Urothelium cell line (cell line): ENCODE data around the gene HIKESHI.
"Not testable (repeated sequence)": the region's sequence is repeated elsewhere in the genome, so short reads cannot be mapped to it uniquely, and the experiment has no call there.

Source experiments
- DNase-seq: peaks from one replicate; pipeline ENCODE4 v3.0.0; 2011; ENCODE audit warnings: low spot score, mixed read lengths
- FAIRE-seq: peaks from 2 replicates; lab custom pipeline; 2011; peaks lifted over from hg19 to GRCh38; lab: Jason Lieb, UNC

The HIKESHI gene

DNA sequence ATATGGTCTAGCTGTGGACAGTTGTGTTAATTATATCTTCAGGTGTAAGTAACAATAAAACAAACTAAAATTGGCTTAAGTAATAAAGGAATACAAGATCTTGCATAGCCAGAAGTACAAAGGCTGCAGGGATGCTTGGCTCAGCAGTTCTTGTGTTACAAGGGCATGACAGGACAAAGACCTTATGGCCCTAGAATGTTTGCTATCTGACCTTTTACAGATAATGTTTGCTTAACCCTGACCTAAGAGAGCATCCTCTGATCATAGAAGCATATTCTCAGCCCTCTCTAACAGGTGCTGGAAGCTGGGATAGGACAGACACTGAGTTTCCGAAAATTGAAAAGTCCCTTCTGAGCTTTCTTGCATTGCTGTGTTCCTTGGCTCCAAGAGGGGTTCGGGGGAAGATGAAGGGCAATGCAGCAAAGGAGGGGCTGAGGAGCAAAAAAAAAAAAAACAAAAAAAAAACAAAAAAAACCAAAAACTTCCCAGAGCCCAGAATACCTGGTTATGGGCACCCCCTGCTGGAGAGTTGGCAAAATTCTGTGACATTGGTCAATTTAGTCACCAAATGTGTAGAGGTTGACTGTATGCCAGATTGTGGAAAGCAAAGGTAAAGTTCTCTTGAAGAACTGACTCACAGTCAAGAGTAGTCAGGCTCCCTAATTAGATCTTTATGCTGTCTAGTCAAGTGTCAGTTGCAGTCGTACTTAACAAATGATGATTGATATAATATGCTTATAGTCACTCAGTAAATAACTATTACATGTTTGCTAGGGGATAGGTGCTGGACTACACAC is 10.4 kb upstream of the HIKESHI start:
- FAIRE-seq, result no peak
- DNase-seq, result peak; percentile 53

DNA sequence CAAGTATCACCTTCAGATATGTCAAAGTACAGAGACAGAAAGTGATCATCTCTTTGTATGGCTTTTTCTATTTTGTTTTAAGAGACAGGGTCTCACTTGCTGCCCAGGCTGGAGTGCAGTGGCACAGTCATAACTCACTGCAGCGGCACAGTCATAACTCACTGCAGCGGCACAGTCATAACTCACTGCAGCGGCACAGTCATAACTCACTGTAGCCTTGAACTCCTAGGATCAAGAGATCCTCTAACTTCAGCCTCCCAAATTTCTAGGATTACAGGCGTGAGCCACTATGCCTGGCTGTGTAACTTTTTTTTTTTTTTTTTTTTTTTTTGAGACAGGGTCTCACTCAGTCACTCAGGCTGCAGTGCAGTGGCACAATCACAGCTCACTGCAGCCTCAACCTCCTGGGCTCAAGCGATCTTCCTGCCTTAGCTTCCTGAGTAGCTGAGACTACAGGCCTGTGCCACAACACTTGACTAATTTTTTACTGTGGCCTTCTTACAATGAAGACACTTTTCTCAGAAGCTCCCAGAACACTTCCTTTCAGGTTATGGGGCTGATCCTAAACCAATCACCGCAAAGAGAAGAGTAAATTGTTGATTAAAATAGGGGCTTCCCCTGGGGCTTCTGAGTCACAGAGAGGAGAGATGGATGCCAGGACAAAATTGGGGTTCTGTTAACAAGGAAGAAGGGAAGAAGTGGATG is 9.0 kb upstream of the HIKESHI start:
- DNase-seq (no peak), FAIRE-seq (no peak)

DNA sequence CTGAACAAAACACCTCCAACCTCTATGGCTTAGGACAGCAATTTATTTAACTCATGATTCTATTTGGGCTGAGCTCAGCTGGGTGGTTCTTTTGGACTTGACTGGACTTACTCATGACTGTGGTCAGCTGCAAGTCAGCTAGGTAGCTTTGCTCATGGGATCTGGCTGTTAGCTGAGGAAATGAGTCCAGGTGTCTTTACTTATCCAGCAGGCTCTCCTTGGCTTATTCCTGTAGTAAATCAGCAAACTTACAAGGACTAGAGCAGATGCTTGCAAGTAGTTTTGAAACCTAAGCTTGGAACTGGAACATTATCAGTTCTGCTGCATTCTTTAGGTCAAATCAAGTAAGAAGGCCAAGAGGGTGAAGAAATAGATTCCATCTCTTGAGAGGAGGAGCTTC is 8.0 kb upstream of the HIKESHI start:
- DNase-seq (no peak), FAIRE-seq (no peak)

DNA sequence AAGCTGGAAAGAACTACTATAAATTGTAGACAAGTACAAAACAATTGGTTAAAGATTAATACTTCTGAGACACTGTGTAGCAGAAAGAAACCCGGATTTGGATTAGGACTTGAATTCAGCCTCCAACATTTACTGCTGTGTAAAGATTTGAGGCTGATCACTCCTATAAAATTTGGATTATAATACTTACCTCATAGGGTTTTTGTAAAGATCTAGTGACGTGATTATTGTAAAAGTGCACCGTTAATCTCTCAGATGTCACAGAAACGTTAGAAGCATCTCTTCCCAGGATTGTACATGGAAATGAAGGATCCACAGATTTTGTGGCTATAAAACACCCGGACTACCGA is 323 bp upstream of the HIKESHI start:
- DNase-seq (no peak), FAIRE-seq (no peak)

DNA sequence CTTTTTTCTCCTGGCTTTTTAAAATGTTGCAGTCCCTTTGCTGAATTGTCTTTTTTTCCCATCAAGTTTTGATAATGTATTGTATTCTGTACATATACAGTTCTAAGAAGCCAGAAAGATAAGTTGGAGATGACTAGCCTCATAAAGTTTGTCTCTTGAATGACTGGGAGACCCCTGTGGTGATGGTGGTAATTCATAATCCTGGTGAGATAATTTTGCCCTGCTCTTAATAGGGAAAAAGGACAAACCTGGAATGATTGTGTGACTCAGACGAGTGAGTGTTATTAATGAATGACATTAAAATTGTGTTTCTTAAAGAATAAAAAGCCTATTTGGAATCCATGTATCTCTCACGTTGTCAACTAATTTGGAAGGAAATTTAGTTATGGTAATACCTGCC is 1.2 kb downstream of the HIKESHI start:
- FAIRE-seq, result no peak
- DNase-seq, result no peak

DNA sequence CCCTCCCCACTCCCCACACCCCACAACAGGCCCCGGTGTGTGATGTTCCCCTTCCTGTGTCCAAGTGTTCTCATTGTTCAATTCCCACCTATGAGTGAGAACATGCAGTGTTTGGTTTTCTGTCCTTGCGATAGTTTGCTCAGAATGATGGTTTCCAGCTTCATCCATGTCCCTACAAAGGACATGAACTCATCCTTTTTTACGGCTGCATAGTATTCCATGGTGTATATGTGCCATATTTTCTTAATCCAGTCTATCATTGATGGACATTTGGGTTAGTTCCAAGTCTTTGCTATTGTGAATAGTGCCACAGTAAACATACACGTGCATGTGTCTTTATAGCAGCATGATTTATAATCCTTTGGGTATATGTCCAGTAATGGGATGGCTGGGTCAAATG is 6.7 kb downstream of the HIKESHI start:
- not testable (repeated sequence) for FAIRE-seq, DNase-seq

DNA sequence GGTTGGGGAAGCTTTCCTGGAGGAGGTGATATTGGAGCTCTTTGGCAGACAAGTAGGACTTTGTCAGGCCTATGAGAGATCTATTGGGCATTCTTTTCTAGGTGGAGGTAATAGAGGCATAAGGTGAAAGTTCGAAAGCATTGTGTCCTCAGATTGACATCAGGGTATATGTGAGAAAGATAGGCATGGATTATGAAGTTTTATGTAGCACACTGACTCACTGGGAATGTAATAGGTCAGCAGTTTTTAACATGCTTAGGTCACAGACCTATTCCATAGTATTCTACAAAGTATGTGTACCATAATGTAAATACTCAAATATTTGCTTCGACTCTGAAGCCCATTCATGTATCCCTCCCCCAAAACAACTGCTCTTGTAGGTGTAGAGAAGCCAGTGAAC is 11.8 kb downstream of the HIKESHI start:
- no peak for FAIRE-seq
- DNase-seq, result no peak

DNA sequence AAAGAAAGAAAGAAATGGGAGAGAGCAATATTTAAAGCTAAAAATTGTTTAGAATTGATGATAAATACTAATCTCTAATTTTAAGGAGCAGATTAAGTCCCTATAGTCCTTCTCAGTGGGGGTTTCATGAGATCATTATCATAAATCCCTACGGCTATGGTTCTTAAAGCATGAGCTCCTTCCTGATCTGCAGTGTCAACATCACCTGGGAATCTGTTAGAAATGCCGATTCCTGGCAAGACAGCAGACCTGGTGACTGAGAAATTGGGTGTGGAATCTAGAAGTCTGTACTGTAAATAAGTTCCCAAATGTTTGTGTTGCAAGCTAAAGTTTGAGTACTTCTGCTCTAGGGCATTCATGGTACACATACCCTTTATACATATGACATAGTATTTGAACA is 12.6 kb downstream of the HIKESHI start:
- DNase-seq (no peak), FAIRE-seq (no peak)

DNA sequence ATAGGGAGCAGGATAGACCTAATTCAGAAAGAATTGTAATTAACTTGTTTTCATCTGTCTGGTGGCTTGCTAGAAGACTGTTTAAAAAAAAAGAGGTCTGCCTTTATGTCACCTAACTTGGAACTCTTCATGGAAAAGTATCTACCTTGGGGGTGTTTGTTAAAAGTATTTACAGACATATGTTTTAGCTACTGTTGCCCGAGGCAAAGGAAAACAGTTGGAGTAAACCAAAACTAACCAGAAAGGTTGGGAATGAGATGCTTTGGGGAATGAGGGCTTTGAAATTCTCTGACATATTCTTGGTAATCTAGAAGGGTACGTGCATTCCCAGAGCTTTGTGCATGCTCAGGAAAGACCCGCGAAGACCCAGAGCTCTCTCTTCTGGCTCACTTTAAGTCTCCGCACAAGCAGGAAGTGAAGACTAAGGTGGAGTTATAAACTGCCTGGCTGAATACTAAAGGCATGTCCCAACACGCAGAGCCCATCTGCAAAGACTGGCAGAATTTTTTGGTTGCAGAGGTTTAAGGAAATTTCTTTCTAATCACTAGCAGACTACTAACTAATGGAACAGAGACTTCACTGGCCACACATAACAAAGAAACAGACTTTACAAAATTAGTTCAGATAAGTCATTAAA is 33.2 kb downstream of the HIKESHI start:
- FAIRE-seq, result no peak
- peak; percentile 4 for DNase-seq

DNA sequence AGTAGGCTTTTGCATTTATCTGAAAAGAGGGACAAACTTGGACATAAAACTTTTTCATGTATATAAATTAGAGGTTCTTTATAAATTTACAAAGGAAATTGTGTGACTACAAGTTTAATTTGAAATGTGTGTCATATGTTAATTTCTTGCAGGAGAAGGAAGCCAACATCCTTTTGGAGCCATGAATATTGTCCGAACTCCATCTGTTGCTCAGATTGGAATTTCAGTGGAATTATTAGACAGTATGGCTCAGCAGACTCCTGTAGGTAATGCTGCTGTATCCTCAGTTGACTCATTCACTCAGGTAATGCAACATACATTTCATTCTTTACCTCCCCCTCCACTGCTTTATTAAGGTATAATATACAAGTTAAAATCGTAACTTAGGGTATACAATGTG is 35.2 kb downstream of the HIKESHI start:
- DNase-seq (no peak), FAIRE-seq (no peak)

DNA sequence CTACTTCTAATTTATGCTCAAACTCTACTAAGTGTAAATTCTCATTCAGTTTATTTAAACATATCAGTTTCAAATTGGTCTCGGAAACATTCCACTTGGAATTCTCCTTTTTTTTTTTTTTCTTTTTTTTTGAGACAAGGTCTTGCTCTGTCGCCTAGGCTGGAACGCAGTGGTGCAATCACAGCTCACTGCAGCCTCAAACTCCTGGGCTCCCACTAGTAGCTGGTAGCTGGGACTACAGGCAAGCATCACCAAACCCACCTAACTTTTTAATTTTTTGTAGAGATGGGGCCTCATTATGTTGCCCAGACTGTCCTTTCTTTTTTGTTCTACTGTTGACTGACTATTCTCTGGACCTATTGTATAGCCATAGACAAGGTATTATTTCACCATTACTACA is 39.3 kb downstream of the HIKESHI start:
- no peak for FAIRE-seq
- no peak for DNase-seq

DNA sequence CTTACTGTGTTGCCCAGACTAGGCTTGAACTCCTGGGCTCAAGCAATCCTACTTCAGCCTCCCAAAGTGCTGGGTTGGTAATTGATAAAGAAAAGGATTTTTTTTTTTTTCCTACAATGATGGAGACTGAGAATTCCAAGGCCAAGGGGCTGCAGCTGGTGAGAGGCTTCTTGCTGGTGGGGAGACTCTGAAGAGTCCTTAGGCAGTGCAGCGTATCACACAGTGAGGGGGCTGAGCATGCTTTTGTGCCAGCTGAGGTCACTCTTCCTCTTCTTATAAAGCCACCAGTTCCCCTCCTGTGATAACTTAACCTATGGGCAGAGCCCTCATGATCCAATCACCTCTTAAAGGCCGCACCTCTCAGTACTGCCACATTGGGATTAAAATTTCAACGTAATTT is 44.5 kb downstream of the HIKESHI start:
- no peak for DNase-seq
- no peak for FAIRE-seq

DNA sequence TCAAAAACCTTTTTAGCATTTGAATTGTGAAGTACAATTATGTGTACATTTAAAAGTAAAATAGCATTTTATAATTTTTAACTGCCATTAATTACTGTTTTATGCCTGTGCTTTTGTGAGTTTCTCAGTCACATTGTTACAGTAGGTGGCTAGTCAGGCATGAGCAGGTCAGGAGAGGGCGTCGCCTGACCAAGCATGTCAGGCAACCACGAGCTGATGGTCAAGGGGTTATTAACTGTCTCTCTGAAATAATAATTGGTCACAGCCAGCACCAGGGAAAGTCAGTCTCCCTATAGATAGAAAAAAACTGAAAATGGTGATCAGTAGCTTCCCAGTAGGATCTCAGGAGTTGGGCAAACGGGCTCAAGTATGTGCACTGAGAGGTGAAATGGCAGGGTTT is 53.2 kb downstream of the HIKESHI start:
- no peak for FAIRE-seq
- DNase-seq, result no peak

DNA sequence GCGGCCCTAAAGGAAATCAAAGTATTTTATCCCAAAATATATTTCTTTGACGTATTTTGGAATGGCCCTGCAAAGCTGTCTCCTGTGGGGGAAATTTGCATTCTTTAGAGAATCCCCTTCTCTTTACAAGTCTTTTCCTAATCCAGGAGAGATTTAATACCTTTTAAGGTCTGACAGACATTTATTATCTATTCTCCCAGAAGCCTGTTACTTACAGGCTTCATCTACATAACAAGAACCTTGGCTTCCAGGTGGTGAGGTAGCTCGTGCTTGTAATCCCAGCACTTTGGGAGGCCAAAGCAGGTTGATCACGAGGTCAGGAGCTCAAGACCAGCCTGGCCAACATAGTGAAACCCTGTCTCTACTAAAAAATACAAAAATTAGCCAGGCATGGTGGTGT is 55.4 kb downstream of the HIKESHI start:
- DNase-seq, FAIRE-seq: not testable (repeated sequence)

DNA sequence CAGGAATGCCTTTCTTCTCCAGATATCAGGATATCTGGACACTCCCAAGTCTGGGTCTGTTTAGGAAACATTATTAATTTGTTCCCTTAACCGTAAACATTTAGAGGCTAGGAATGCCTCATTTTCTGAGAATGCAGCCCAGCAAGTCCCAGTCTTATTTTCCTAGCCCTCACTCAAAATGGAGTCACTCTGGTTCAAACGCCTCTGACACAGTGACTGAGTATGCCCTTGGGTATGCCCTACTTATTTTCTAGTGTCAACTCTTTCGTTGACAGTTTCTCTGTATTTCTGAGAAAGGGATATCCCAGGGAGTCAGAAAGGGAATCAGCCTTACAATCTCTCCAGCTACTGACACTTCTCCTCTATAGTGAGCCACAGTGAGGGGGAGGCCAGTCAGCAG is 56.7 kb downstream of the HIKESHI start:
- FAIRE-seq (no peak), DNase-seq (no peak)

DNA sequence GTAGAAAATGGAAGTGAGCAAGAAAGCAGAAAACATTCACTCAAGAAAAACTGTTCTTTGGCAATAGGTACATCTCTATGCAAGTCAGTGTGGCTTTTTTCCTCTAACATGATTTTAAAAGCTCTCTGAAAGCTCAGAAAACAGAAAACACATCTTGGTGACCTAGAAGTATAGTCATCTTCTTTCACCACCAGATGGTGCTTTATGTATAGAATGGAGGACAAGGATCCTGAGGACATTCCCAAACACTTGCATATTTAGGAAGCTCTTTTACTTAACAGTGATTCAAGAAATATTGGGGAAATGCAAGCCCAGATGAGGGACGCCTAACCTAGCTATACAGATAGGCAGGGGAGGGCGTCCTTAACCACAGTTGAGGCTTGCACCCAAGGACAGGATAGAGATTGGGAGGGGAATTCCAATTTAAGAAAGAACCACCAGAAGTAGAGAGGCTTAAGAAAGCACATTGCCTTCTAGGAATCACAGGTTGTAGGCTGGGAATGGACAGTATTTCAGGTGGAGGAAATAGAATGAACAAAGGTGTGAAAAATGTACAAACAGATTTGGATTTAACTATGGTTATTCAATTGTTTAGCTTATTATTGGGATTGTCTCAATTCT is 58.8 kb downstream of the HIKESHI start:
- DNase-seq, result peak; percentile 26

DNA sequence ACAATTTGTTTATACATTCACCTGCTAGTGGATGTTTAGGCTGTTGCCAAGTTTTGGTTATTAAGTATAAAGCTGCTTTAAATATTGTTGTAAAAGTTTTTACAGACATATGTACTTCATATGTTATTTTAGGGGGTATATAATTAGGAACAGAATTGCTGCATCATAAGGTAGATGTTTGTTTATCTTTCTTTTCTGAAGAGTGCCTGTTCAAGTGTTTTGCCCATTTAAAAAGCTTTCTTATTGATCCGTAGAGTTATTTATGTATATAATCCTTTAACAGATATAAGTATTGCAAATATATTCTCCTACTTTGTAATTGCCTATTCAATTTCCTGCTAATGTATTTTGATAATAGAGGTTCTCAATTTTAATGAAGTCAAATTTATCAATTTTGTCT is 61.4 kb downstream of the HIKESHI start:
- FAIRE-seq, result no peak
- DNase-seq, result no peak

More for the DNA sequence above, 58.8 kb downstream of the HIKESHI start:
- no peak for FAIRE-seq

DNA sequence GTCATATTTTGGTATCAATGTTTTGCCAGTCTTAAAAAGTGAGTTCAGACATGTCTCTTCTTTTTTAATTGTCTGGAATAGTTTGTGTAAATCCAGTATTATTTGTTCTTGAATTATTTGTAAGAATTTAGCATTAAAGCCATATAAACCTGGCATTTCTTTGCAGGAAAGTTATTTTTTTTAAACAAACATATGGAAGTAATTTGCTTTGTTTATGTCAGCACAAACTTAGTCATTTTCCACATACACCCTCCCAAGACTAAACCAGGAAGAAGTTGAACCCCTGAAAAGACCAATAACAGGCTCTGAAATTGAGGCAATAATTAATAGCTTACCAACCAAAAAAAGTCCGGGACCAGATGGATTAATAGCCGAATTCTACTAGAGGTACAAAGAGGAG is 63.5 kb downstream of the HIKESHI start:
- DNase-seq (no peak), FAIRE-seq (no peak)

DNA sequence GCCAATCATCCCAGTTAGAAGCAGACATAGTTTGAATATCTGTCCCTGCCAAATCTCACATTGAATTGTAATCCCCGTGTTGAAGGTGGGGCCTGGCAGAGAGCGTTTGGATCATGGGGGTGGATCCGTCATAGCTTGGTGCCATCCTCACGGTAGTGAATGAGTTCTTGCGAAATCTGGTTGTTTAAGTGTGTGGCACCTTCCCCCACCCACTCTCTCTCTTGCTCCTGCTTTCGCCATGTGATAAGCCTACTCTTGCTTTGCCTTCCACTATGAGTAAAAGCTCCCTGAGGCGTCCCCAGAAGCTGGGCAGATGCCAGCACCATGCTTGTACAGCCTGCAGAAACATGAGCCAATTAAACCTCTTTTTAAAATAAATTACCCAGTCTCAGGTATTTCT is 67.6 kb downstream of the HIKESHI start:
- FAIRE-seq (no peak), DNase-seq (no peak)

DNA sequence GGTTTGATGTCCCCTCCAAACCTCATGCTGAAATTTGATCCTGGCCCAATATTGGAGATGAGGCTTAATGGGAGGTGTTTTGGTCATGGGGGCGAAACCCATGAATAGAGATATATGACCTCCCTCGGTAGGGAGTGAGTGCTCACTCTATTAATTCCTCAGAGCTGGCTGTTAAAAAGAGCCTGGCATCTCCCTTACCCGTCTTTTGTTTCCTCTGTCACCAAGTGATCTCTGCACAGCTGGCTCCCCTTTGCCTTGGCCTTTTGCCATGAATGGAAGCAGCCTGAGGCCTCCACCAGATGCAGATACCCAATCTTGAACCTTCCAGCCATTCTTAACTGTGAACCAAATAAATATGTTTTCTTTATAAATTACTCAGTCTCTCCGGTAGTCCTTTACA is 68.1 kb downstream of the HIKESHI start:
- DNase-seq (no peak), FAIRE-seq (peak; percentile 27)

DNA sequence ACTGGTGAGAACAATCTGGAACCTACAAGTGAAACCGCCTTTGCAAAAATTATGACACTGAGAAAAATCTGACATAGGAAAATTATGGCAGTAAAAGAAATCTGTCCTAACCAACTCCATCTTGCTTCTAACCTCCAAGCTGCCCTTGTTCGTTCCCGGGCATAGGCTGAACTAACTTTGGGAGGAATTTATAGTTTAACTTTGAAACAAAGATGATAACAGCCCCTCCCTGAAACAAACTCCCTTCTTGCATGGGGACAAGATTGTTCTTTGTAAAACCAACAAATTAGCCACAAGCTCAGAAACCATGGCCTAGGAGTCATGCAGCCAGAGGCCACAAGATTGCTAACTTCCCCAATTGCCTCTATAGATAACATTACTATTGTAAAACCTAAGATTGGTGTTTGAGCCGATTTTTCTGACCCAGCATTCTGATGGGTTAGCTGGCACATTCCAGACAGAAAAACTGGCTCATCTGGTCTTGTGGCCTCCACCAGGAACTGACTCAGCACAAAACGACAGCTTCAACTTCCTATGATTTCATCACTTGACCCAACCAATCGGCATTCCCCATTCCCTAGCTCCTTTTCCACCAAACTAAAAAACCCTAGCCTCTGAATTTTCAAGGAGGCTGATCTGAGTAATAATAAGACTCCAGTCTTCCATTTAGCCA is 69.0 kb downstream of the HIKESHI start:
- no peak for FAIRE-seq

More for the DNA sequence above, 69.0 kb downstream of the HIKESHI start:
- DNase-seq, result peak; percentile 26
